CD4-positive, alpha-beta T cell treated with Interleukin-15 for 1 hour (primary cell): ENCODE measurements around the gene MGRN1.

Experiments
- DNase-seq: peaks from one replicate; pipeline ENCODE4 v3.0.0-alpha.2; 2020

Gene MGRN1

DNA sequence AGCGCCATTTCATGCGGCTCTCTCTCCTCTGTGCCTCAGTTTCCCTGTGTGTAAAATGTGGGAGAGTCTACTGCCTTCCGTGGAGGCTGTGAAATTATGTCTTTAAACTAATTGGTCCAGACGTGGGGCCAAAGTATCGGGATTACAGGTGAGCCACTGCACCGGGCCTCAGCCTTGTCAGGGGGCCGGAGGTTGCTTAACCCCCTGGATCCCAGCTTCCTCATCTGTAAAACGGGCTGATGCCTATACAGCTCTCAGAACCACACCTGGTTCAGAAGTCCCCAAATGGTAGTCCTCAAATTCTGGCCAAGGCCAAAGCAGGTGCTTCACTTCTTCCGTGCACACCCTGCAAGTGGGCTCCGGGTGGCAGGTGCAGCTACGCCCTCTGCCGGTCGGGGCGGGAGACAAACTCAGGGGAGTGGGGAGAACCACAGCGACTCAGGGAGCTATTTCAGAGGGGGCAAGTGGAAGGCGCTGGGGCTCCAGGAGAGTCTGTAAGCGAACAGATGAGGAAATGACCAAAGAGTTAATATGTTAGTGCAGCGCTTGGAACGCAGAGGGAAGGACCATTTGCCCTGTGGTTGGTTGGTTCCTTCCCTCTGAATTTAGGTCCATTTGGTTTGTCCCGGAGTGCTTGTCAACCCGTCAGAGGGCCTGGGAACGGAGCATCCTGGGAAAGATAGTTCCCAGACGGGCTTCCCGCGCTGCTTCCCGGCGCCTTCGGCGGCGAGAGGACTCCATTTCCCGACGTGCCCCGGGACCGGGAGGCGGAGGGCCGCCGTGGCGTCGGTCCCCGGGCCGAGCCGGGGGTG is at the start of gene MGRN1:
Gene MGRN1, plus strand, starts transcription at position 812 of the 812 bp plus-strand sequence. CDS start 135 bp downstream, outside the sequence.
- DNase-seq: peak; percentile 94

DNA sequence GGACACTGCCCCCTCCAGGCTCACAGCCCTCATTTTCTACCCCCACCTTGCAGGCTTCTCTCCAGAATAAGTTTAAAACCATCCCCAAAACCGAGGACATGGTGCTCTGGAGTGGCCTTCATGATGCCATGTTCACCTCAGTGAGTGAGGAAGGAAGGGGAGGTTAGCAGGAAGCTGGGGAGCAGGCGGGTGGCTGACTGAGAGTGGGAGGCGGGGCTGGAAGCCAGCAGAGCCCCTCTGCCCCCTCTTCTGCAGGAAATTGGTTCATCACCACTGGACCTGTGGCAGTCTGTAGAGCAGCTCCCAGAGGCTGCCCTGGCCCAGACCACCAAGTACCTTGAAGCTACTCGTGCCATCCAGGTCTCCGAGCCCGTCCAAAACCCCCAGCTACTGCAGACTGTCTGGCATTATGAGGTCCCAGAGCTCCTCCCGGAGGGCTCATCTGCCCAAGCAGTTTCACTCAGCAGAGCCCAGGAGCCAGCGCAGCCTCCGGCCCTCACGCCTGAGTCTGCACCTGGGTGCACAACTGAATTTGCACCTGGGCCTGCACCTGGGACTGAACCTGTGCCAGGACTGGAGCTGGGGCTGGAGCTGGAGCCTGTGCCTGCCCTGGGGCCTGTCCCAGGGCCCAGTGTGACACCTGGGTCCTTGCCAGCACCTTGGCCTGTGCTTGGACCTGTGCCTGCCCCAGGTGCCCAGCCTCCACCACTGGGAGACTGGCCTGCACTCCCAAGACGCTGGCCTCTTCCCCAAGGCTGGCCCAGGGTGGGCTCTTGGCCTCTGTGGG is 49.5 kb upstream of the MGRN1 start:
- DNase-seq: no peak

DNA sequence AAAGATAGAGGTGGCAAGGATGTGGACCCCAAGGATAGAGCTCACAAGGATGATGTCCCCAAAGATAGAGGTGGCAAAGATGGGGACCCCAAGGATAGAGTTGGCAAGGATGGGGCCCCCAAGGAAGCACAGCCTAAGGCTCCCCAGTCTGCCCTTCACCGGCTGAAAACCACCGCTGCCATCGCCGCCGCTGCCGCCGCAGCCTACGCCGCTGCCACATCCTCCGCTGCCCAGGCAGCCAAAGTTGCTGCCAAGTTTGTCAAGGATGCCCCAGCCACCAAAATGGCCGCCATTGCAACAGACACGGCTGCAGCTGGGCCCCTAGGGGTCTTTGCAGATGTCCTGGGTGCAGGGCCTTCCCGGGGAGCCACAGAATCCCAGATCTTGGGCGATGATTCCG is 48.6 kb upstream of the MGRN1 start:
- DNase-seq: no peak

DNA sequence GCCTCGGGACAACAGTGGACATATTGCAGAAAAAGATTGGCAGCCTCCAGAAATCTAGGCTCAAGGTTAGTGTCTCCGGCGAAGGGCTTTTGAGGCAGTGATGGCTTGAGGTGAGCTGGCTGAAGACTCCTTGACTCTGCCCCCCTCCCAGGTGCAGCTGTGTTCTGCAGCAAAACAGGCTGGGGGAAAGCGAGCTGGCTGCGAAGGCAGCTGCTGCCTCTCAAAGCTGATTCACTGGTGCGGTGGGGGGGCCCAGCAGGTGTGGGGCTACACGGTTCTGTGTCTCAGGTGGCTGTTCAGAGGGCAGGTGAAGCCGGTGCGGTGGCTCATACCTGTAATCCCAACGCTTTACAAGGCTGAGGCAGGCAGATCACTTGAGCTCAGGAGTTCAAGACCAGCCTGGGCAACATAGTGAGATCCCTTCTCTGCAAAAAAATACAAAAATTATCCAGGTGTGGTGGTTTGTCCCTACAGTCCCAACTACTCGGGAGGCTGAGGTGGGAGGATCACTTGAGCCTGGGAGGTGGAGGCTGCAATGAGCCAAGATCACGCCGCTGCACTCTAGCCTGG is 45.6 kb upstream of the MGRN1 start:
- DNase-seq: no peak

DNA sequence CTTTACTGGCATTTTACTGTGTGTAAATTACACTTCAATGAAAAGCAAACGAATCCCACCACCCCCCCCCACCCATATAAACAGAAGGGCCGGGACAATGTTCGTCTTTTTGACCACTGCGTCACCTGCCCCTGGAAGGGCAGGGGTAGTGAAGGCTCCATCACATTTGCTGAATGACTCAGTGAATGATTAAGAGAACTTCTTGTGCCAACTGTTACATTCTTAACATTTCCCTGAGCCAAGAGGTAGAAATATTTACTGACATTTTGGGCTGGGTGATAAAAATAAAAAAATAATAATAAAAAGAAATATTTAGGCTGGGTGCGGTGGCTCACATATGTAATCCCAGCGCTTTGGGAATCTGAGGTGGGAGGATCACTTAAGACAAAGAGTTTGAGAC is 44.4 kb upstream of the MGRN1 start:
- DNase-seq: no peak

DNA sequence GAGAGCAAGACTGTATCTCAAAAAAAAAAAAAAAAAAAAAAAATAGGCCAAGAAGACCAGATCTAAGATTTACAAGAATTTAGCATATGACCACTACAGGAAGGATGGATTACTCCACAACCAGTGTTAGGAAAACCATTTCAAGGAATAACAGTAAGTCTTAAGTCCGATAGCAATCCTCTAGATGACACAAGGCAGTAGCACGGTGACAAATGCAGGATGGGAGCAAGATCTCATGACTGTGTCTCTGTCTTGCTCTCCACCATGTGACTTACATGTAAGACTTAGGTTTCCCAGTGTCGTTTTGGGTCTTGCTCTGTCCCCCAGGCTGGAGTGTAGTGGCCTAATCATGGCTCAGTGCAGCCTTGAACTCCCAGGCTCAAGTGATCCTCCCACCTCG is 40.7 kb upstream of the MGRN1 start:
- no peak for DNase-seq

DNA sequence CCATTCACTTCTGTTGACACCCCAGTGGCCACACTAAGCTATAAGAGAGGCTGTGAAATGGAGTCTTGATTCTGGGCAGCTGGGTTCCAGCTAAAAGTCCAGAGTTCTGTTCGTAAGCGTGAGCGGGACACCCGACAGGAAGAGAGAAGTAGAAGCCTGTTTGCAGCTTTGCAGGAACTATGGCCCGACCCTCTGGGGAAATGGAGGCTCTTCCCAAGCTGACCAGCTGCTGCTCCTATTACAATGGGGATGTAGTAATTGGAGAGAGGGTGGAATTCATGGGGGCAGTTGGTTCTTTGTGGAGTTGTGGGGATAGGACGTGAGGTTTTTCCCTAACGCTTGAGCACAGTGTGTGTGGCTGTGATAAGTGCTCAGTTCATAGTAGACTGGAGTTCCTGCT is 38.3 kb upstream of the MGRN1 start:
- no peak for DNase-seq

DNA sequence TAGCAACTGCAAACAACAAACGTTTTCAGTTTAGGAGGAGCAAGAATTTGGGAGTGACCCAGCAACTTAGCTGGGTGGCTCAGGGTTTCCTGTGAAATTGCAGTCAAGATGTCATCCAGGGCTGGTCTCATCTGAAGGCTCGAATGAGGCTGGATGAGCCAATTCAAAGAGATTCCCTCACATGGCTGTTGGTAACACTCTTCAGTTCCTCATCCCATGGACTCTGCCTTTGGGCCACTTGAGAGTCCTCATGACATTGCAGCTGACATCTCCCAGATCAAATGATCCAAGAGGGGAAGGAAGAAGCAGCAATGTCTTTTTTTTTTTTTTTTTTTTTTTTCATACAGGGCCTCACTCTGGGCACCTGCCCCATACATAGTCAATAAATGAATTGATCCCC is 36.2 kb upstream of the MGRN1 start:
- DNase-seq: no peak

DNA sequence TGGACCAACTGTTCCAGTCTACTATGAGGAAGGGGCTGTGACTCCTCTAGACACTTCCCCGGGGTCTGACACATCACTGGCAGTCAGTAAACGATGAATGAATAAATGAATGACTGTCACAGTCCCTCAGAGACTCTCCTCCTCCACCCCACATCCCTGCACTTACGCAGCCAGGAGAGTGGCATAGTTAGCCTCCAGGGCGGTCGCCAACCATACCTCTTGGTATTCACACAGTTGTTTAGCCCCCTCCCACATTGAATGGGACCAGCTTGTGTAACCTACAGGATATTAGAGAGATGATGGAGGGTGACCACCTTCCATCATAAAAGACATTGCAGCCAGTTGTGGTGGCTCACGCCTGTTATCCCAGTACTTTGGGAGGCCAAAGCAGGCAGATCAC is 35.7 kb upstream of the MGRN1 start:
- DNase-seq: no peak

DNA sequence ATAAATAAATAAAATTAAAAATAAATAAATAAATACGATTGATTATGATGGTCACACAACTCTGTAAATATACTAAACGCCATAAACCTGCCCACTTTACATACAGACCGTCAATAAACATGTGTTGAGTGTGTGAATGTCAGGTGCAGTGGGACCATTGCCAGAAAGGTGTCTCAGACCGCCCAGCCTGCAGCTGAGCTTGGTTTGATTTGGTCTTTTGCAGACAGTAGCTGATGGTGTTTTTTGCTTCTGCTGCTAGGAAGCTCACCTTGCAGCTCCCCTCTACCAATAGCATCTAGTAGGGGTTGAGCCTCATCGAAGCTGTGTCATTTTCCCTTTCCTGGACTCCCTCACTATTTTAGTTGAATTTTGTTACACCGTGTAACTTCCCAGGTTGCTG is 33.4 kb upstream of the MGRN1 start:
- DNase-seq: no peak

DNA sequence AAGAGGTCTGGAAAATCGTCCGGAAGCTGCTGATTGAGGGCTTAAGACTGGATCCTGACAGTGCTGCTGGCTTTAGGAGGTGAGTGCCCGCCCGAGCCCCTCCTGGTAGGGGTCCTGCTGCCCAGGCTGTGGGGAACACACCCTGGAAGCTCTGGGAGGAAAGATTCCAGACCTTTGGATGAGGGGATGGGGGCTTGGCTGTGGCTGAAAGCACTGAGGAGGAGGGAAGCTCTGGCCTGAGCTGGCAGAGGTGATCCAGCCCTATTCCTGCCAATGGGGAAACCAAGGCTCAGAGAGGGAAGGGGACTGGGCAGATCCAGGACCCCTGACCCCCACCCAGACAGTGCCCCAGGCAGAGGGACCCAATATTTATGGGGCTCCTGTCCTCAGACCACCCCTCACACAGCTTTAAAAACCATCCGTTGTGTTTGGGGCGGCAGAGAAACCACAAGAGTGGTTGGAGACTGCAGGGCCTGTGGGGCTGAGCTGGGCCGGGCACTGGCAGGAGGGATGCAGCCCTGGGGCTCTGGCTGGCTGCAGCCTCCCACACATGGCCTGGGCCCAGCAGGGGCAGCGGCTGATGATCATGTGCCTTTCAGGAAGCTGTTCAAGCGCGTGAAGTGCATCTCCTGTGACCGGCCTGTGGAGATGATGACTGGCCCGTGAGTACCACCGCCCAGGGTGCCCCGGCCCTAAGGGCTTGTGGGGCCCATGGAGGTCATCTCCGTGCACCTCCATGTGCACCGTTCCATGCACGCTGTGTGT is 32.7 kb upstream of the MGRN1 start:
- no peak for DNase-seq

DNA sequence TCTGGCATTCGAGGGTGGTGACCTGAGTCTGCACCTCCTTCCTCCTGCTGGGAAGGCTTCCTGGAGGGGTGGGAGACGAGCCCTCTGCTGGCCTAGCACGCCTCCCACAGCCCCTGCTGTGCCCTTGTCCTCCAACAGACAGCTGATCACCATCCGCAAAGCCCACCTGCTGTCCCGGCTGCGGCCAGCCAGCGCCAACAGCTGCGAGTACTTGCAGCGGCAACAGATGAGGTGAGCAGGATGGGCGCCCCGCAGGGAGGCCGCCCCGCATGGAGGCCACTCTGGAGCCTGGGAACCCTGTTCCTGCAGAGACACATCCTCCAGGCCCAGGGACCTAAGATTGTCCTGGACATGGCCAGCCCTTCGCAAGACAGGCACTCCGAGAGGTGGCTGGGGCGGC is 31.5 kb upstream of the MGRN1 start:
- DNase-seq: no peak

DNA sequence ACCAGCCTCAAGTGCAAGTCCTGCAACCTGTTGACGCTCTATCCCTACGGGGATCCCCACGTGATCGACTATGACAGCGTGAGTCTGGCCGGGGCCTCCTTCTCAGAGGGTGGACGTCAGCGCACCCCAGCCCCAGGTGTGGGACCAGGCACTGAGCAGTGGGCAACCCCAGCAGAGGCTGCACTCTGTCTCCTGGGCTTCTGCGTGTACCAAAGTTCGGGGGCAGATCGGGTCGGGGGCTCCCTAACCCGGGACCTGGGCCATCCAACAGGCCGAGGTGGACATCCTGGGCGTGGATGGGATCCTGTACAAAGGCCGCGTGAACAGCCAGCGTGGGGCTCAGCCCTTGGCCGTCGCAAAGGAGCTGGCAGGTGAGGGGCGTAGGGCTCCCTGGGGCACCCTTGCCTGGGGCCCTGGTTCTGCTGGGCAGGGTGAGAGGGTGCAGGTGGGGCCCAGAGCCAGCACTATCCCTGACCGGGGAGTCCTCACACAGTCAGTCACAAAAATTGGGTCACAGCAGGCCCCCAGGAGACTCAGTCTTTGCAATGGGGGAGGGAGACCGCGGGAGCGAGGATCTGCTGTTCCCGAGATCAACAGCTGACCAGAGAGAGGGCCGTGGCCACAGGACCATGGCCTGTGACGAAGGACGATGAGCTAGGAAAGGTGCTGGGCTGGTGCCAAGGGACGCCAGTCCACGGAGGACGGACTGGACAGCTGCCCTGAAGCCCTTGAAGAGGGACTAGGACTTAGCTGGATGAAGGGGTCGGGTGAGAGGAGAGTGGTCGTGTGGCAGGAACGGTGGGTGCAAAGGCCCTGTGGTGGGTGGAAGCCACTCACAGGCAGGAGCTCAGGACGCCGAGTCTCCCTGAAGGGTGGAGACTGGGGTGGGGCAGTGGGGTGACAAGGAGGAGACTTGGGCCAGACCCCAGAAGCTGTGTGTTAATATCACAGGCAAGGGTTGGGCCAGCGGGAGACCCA is 29.9 kb upstream of the MGRN1 start:
- no peak for DNase-seq

DNA sequence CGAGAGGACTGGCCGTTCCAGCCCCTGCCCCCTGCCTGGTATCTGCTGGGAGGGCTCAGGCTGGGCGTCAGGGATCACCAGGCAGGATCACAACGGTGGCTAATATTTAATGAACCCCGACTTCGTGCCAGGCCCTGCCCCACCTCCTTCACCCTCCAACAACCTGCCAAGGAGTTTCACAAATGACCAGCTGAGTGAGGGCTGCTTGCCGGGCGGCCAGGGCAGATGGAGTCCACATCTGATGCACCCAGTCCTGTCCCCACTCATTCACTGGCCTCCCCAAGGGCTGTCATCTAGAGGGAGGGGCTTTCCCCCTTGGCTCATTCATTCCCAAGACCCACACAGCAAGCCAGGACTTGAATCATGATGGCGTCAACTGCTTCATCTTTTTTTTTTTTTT is 27.5 kb upstream of the MGRN1 start:
- no peak for DNase-seq

DNA sequence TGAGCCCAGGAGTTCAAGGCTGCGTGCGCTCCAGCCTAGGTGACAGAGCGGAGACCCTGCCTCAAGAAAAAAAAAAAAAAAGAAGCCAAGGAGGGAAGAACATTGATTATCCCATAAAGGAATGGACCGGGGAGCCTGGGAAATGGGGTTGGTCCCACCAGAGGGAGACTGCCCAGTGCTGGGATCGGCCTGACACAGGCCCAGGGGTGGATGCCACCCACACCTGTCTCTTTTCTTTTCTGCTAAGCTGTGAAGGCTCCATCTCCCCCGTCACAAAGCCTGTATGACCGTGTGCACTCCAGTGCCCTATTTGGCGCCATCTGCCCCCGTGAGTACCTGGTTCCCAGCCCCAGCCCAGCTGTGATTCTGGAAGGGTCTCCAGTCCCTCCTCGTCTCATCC is 25.6 kb upstream of the MGRN1 start:
- DNase-seq: no peak

DNA sequence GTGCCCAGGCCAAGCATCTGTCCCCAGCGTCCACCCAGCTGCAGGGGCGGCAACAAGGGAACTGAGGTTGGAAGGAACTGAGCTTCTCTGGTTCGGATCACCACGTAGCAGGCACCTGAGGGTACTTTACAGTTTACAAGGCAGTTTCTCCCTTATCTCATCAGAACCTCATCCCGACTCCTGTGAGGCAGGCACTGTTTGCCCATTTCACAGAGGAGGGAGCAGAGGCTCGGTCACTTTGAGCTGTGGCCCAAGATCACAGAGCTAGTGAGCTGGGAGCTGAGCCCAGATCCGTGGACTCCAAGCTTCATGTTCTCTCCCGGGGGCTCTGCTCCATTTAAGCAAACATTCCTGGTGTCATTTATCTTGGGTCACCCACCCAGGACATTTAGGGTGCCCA is 25.1 kb upstream of the MGRN1 start:
- no peak for DNase-seq

DNA sequence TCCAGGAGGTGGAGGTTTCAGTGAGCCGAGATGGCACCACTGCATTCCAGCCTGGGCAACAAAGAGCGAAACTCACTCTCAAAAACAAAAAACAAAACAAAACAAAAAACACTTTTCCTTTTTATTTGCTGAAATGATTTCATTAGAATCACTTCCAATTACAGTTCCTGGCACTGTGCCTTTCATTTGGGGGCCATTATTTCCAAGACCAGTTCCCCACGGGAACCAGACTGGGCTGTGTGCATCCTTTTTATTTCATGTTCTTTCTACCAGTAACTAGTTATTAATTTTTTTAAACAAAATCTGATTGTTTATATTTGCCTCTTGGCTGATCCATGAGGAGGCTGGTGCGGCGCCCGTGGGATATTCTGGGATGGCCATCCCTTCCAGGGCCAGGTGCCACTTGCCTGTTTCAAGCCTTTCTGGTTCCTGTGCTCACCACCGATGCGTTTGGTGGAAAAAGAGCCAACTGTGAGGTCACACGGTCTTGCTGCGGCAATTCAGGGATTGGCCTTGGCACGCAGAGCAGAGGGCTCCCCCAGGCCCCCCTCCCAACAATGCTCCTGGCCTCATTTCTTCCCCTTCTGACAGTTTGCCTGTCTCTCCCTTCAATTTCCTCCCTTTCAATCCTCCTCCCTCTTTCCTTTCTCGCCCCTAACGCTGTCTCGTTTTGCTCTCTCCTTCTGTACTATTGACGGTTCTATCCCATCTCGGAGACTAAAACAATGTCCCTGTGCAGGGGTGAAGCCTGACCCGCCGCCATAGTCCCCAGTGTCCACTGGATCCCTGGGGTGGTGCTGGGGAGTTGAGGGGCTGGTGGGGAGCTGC is 23.4 kb upstream of the MGRN1 start:
- no peak for DNase-seq

DNA sequence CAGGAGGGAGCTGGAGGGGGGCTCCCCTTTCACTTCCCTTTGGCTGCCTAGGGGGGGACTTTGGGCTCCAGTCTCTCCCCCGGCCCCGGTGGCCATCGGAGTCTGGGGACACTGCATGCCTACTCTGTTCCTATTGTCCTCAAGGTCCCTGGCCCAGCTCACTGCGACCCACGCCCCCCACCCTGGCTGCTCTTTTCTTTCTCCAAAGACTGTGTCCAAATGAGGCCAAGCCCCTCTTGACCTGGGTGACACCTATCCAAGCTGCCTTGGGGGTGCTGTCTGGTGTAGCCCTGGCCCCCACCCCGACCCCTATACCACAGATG is 22.8 kb upstream of the MGRN1 start:
- DNase-seq: no peak

DNA sequence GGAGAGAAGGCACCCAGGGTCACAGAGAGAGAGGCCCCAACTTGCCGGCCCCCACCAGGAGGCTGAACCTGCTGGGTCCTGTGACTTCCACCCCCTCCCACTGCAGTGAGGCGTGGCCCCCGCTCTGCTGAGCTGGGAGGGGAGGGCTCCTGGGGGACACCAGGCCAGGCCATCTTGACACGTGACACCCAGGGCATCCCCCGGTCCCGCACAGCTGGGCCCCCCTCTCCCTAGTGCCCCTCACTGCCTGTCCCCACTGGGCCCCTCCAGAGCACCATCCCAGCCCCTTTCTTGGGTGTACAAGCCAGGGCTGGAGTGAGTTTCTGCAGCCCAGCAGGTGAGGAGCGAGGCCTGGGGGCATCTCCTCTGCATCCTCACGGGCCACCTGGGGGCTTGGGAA is 22.3 kb upstream of the MGRN1 start:
- DNase-seq: no peak

DNA sequence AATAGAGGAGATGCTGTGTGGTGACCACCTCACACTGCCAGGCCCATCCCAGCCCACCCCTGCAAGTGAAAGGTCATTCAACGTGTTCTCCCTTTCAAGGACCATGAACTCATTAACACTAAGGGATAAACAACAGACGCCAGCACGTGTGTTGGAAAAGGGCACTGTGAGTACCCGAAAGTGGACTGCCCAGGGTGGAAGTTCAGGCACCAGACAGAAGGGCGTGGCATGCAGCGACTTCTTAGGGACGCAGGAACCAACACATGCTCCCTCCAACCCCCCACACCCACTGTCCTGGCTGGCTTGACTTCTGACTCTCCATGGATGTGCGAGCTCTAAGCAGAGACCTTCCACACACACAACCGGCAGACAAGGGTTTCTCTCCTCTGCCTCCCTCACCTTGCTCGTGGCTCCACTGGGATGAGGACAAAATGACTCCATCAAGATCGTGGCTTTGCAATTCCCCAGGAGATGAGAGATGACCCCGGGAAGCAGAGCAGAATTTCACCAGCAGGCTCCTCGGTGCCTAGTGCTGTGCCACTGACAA is 20.9 kb upstream of the MGRN1 start:
- DNase-seq: no peak

DNA sequence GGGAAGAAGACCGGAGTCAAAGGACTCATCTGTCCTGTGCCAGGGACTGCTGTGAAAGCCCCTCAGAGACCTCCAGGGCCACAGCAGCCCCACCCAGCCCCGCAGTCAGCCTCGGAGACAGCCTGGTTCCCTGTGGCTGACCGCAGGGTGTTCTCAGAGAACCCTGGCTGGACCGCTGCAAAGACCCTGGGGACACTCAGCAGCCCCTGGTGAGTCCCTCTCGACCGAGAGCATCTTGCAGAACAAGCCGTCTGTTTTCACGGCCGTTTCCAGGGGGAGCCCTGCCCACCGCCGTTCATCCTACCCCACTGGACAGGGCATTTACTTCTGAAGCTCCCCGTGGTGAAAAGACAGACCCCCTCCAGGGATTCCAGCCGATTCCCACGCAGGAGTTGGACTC is 20.2 kb upstream of the MGRN1 start:
- no peak for DNase-seq
